Measurements from ENCODE around the gene STAT5B. TPM values are rescaled to one million over a fixed set of nuclear protein-coding genes. Genes with fewer than 3 reads are reported as not detected.

The STAT5B gene
- total RNA-seq, 1 experiment from 2014 or later = 42.9 TPM

DNA sequence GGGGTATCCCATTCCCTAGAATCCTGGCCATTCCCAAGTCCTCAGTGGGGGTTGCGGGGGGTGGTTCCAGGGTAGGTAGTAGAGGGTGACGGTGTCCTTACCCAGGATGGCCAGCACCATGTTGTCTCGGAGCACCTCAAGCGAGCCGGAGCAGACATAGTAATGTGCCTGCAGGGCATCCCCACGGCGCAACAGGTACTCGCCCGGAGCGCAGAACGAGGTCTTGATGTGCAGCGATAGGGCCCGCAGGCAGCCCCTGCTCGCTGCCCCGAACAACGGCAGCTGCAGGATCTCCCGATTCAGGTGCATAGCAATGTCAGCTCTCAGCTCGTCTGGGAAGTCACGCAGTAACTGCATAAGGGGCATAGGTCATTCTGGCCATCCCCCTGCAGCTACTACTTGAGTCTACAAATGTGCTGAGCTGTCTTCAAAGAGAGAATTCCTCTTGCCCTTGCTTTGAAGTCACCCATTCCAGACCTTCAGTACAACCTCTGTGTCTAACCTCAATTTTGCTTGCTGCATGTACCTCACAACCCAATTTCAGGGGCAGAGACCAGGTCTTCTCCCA lies 109.9 kb downstream of the STAT5B start:
- Histone ChIP-seq H3K14ac (ENCODE audit: insufficient read depth, low read length) (no peak overlapping the region), H2BK5ac (ENCODE audit: insufficient read length, low read length) (no peak overlapping the region), H4K5ac (ENCODE audit: insufficient read length, low read depth, low read length) (no peak overlapping the region), H4K20me1 (ENCODE audit: control insufficient read depth, insufficient read depth, insufficient read length) (no peaks in the 10 kb centered on the region), H3K9me3 (ENCODE audit: control insufficient read depth, low read depth, low read length) (no peaks in the 10 kb centered on the region), H3K4me1 (ENCODE audit: insufficient read depth, low read length) (no peaks in the 10 kb centered on the region), H3K23me2 (ENCODE audit: insufficient read length, low read depth, low read length, poor library complexity, severe bottlenecking) (no peaks in the 10 kb centered on the region), H2AFZ (ENCODE audit: low read length) (no peak overlapping the region), H4K8ac (replicated peaks; ENCODE audit: insufficient read length, low read depth, low read length) (no peak overlapping the region), H2BK12ac (ENCODE audit: insufficient read length, low read depth, low read length) (no peak overlapping the region), H3K23ac (ENCODE audit: insufficient read length, low read depth, low read length) (no peak overlapping the region), H3K9ac (ENCODE audit: extremely low read depth, insufficient read length, low read length) (no peak overlapping the region), H3K56ac (ENCODE audit: insufficient read length, low read depth, low read length) (no peak overlapping the region), H3T11ph (ENCODE audit: low read length) (no peak overlapping the region), H4K91ac (ENCODE audit: insufficient read length, low read depth, low read length) (no peak overlapping the region), H3K4me2 (ENCODE audit: insufficient read depth, insufficient read length, low read length) (no peak overlapping the region), H3K79me2 (ENCODE audit: insufficient read depth, low read length) (no peaks in the 10 kb centered on the region), H3K79me1 (ENCODE audit: insufficient read depth, low read depth, low read length, poor library complexity, severe bottlenecking) (no peaks in the 10 kb centered on the region), H3K18ac (ENCODE audit: insufficient read length, low read depth, low read length) (no peak overlapping the region), H2BK120ac (ENCODE audit: low read depth, low read length, poor library complexity, severe bottlenecking) (no peak overlapping the region), H2BK15ac (ENCODE audit: low read depth, low read length) (no peak overlapping the region), H3K27ac (ENCODE audit: insufficient read length, low read depth, low read length) (no peak overlapping the region), H2BK20ac (ENCODE audit: low read depth, low read length, poor library complexity, severe bottlenecking) (no peak overlapping the region), H3K27me3 (ENCODE audit: insufficient read depth, low read length) (no peaks in the 10 kb centered on the region), H2AK5ac (ENCODE audit: insufficient read length, low read length) (no peak overlapping the region), H3K4ac (ENCODE audit: low read depth, low read length) (no peak overlapping the region)
- H3K27ac Mint-ChIP-seq = no peak overlapping the region
- peaks cover 2 to 4% of the 10 kb centered on the region in 2 experiments; a peak in 3 of 4 replicates for H3K4me1 Mint-ChIP-seq
- H3K36me3 Mint-ChIP-seq (ENCODE audit: insufficient read depth in 1 of 3, low read depth in 3 of 3) = no peaks in the 10 kb centered on the region
- no peak overlapping the region for H3K4me3 Mint-ChIP-seq
- H3K9me3 Mint-ChIP-seq = no peaks in the 10 kb centered on the region
- no CpG with 5 or more reads among the region's 19 CpGs for WGBS (ENCODE audit: extremely low coverage, insufficient read length, low lambda C conversion rate)
- DNase-seq = no peak
- TF ChIP-seq, protein P1, sequence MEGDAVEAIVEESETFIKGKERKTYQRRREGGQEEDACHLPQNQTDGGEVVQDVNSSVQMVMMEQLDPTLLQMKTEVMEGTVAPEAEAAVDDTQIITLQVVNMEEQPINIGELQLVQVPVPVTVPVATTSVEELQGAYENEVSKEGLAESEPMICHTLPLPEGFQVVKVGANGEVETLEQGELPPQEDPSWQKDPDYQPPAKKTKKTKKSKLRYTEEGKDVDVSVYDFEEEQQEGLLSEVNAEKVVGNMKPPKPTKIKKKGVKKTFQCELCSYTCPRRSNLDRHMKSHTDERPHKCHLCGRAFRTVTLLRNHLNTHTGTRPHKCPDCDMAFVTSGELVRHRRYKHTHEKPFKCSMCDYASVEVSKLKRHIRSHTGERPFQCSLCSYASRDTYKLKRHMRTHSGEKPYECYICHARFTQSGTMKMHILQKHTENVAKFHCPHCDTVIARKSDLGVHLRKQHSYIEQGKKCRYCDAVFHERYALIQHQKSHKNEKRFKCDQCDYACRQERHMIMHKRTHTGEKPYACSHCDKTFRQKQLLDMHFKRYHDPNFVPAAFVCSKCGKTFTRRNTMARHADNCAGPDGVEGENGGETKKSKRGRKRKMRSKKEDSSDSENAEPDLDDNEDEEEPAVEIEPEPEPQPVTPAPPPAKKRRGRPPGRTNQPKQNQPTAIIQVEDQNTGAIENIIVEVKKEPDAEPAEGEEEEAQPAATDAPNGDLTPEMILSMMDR (conservative IDR thresholded peaks at IDR 0.05) = no peak
- H3K27me3 Mint-ChIP-seq (ENCODE audit: low read depth) = peaks cover 5% of the 10 kb centered on the region; the same call in 1 of the 2 replicates

Data from H9 (cell line).